ENCODE measurements around the gene PRAC1.

PRAC1 gene

GRCh38 chr17:48746916-48747444 is 24.7 kb upstream of the PRAC1 start:
- DNase-seq = no peak

GRCh38 chr17:48745381-48746275 is 23.3 kb upstream of the PRAC1 start:
- no peak for DNase-seq

- DNase-seq = no peak
These were observed 18.2 kb upstream of the PRAC1 start for GRCh38 chr17:48740537-48740936.

- DNase-seq = no peak
These were observed 16.6 kb upstream of the PRAC1 start for GRCh38 chr17:48738803-48739526.

- DNase-seq = no peak
These were observed 16.1 kb upstream of the PRAC1 start for GRCh38 chr17:48738424-48738802.

GRCh38 chr17:48737330-48738043 is 15.2 kb upstream of the PRAC1 start:
- no peak for DNase-seq

- no peak for DNase-seq
These were observed 12.7 kb upstream of the PRAC1 start for GRCh38 chr17:48735062-48735351.

- no peak for DNase-seq
These were observed 12.2 kb upstream of the PRAC1 start for GRCh38 chr17:48734333-48735061.

- no peak for DNase-seq
These were observed 11.5 kb upstream of the PRAC1 start for GRCh38 chr17:48733632-48734328.

- DNase-seq = no peak
These were observed 10.6 kb upstream of the PRAC1 start for GRCh38 chr17:48732688-48733629.

GRCh38 chr17:48731355-48731754 is 9.0 kb upstream of the PRAC1 start:
- no peak for DNase-seq

GRCh38 chr17:48730240-48730550 is 7.9 kb upstream of the PRAC1 start:
- no peak for DNase-seq

- no peak for DNase-seq
These were observed 7.3 kb upstream of the PRAC1 start for GRCh38 chr17:48729335-48730239.

- DNase-seq = no peak
These were observed 6.2 kb upstream of the PRAC1 start, which contains the start of gene HOXB13 for GRCh38 chr17:48728232-48729231. TSS of gene HOXB13 (minus strand) at chr17:48728750. CDS start at chr17:48728593, 157 bp downstream.

GRCh38 chr17:48727415-48728175 is 5.3 kb upstream of the PRAC1 start:
- DNase-seq = no peak

- DNase-seq = no peak
These were observed 4.6 kb upstream of the PRAC1 start for GRCh38 chr17:48726916-48727286.

GRCh38 chr17:48726114-48726915 is 4.0 kb upstream of the PRAC1 start:
- DNase-seq = no peak
